Adrenal gland (tissue), 12 donors: ENCODE measurements around the gene PSMB11. TPM values are rescaled to one million over a fixed set of nuclear protein-coding genes. Genes with fewer than 3 reads are reported as not detected.
A peak's percentile ranks its signal among the peaks of the same experiment; 100 is the strongest.

ENCODE experiments used
- DNase-seq, 7 donors: peaks; one replicate each; pipeline ENCODE4 v3.0.0-alpha.2; 2019 to 2020
- H3K27ac ChIP-seq, 5 donors: fragments of 200-600 bp; sonication (generic) in 4 of 5; 1 replicate in 3 of 5; 2 replicates in 2 of 5; pipeline versions ENCODE4 v1.5.1 to v1.8.0; 2016 to 2020; ENCODE audit warnings: mild to moderate bottlenecking in 1 of 5
- H3K27me3 ChIP-seq: fragments of 200-600 bp; 2 replicates; pipeline ENCODE4 v1.8.0; 2021
- H3K36me3 ChIP-seq, 2 donors: fragments of 200-600 bp; replicated peaks in 1 of 2; 1 replicate in 1 of 2; 2 replicates in 1 of 2; pipeline versions ENCODE4 v1.5.1 to v1.8.0; 2018 to 2022
- H3K4me1 ChIP-seq, 2 donors: fragments of 200-600 bp; replicated peaks in 1 of 2; 1 replicate in 1 of 2; 2 replicates in 1 of 2; pipeline versions ENCODE4 v1.5.1 to v1.8.0; 2018 to 2021
- H3K4me3 ChIP-seq, 4 donors: fragments of 200-600 bp; sonication (generic) in 3 of 4; one replicate each; pipeline ENCODE4 v1.5.1; 2016 to 2018
- H3K9me3 ChIP-seq, 3 donors: fragments of 200-600 bp; sonication (generic) in 1 of 3; replicated peaks in 1 of 3; 1 replicate in 2 of 3; 2 replicates in 1 of 3; pipeline versions ENCODE4 v1.5.1 to v1.8.0; 2016 to 2021
- CTCF ChIP-seq, 6 experiments: fragments of 450-650 bp in 4 of 6; fragments of 200-600 bp in 2 of 6; sonication (generic) in 1 of 6; IDR thresholded peaks; 1 replicate in 5 of 6; 2 replicates in 1 of 6; pipeline versions ENCODE4 v1.5.1 to v1.8.0; 2016 to 2021; ENCODE audit warnings: antibody characterized with exemption in 6 of 6, mild to moderate bottlenecking in 2 of 6, moderate library complexity in 1 of 6
- POLR2A ChIP-seq, 2 donors: fragments of 450-650 bp; IDR thresholded peaks; one replicate each; pipeline ENCODE4 v1.6.1; 2017; ENCODE audit warnings: antibody characterized with exemption in 2 of 2, mild to moderate bottlenecking in 2 of 2, moderate library complexity in 1 of 2
- WGBS, 4 donors: extraction: QIAGEN DNeasy Blood & Tissue Kit in 2 of 4; methylation state at CpG; one replicate each; pipeline versions ENCODE4 v1.1.5 to v1.1.7; 2013 to 2017; 5-methylcytosine and 5-hydroxymethylcytosine counted together
- intact Hi-C, 2 donors: fragments of 100-400 bp; cut with DNase I; formaldehyde crosslinking; loops; one replicate each; pipeline versions ENCODE4 v1.14.1 to v1.15.0; 2022 to 2023
- polyA plus RNA-seq, 3 donors: library from polyadenylated mRNA; stranded (reverse); fragments of 200-250 nt in 2 of 3; fragments of 350-450 nt in 1 of 3; fragmentation: Illumina TruSeq in 1 of 3; extraction: RNeasy Lipid Tissue Mini Kit (QIAGEN cat#74804) in 1 of 3; gene quantifications; one replicate each; pipeline ENCODE4 v1.2.3, GENCODE V29; 2013 to 2014
- total RNA-seq, 9 donors: library from RNA; depleted of rRNA in 4 of 9; stranded (reverse); fragments of >200 nt in 4 of 9; fragments of 120-200 nt in 1 of 9; fragmentation: NEBNext Ultra II Directional in 1 of 9; extraction: Animal tissue kit (Norgen Biotek cat#: 25700) in 1 of 9; gene quantifications; one replicate each; pipeline versions ENCODE4 v1.1.0 to v1.2.4, GENCODE V29; 2013 to 2023
- donor health status: healthy with polysubstance abuse.
- donor health status: Bipolar disorder and iron deficiency.
- donor health status: DM: yes; HTN: yes; CAD: no.
- donor health status: DM: no; HTN: no; CAD: no.
- donor health status: DM: no; HTN: no; CAD: no.
- donor health status: DM: yes; HTN: yes; CAD: no.

Gene PSMB11
- total and polyA plus RNA-seq, 12 donors, result 0.17 TPM; not detected in 11

GRCh38 chr14:23070262-23071129 lies 28.5 kb downstream of the PSMB11 start:
- peaks cover 0 to 62% of the 10 kb centered on the region in 2 donors for H3K36me3 ChIP-seq
- no peaks in the 10 kb centered on the region for H3K27me3 ChIP-seq
- H3K4me1 ChIP-seq, result peaks cover 21 to 41% of the 10 kb centered on the region in 2 donors
- WGBS, 4 donors, result 8 to 9% (median 8%) methylated on average over 10 of the region's 10 CpGs
- TF ChIP-seq CTCF (IDR thresholded peaks at IDR 0.05) (no peak), POLR2A (IDR thresholded peaks at IDR 0.05) (no peak)
- no peaks in the 10 kb centered on the region for H3K9me3 ChIP-seq
- H3K27ac ChIP-seq, result peak overlapping the region in 4 of 5 donors; percentile 18 to 86 (median 70)
- DNase-seq, result peak in 2 of 7 donors; percentile 13 to 47
- intact Hi-C loops, result no loop called here
- H3K4me3 ChIP-seq, result peak overlapping the region in 2 of 4 donors; percentile 47 to 69

- DNase-seq, result peak; percentile 84 to 93 (median 91)
- no peaks in the 10 kb centered on the region for H3K9me3 ChIP-seq
- H3K27ac ChIP-seq, result peak overlapping the region; percentile 50 to 86 (median 74)
- peak overlapping the region in 3 of 4 donors; percentile 47 to 69 (median 66) for H3K4me3 ChIP-seq
- H3K36me3 ChIP-seq, result peaks cover 0 to 62% of the 10 kb centered on the region in 2 donors
- no peaks in the 10 kb centered on the region for H3K27me3 ChIP-seq
- intact Hi-C loops, result no loop called here
- H3K4me1 ChIP-seq, result peaks cover 21 to 39% of the 10 kb centered on the region in 2 donors
- WGBS, 4 donors, result 0 to 2% (median 1%) methylated on average over 13 to 14 of the region's 14 CpGs
- TF ChIP-seq POLR2A (IDR thresholded peaks at IDR 0.05), result peak; percentile 21 to 81
- TF ChIP-seq CTCF (IDR thresholded peaks at IDR 0.05), result no peak
These were observed 29.4 kb downstream of the PSMB11 start for GRCh38 chr14:23071244-23071920.

- no peak for TF ChIP-seq POLR2A (IDR thresholded peaks at IDR 0.05)
- no peak for TF ChIP-seq CTCF (IDR thresholded peaks at IDR 0.05)
- no peaks in the 10 kb centered on the region for H3K9me3 ChIP-seq
- H3K4me3 ChIP-seq, result no peak overlapping the region
- no peaks in the 10 kb centered on the region for H3K27me3 ChIP-seq
- H3K4me1 ChIP-seq, result peaks cover 21 to 39% of the 10 kb centered on the region in 2 donors
- peaks cover 0 to 62% of the 10 kb centered on the region in 2 donors for H3K36me3 ChIP-seq
- intact Hi-C loops, result no loop called here
- DNase-seq, result peak in 3 of 7 donors; percentile 26 to 54 (median 27)
- peak overlapping the region in 4 of 5 donors; percentile 65 to 86 (median 80) for H3K27ac ChIP-seq
- whole genome bisulfite sequencing, 4 donors, result 25 to 29% (median 26%) methylated on average over 5 of the region's 5 CpGs
These were observed 30.0 kb downstream of the PSMB11 start for GRCh38 chr14:23071921-23072539.

GRCh38 chr14:23074906-23075305 lies 32.9 kb downstream of the PSMB11 start:
- H3K4me1 ChIP-seq, result peaks cover 36 to 46% of the 10 kb centered on the region in 2 donors
- intact Hi-C loops, result no loop called here
- no peak overlapping the region for H3K4me3 ChIP-seq
- H3K27me3 ChIP-seq, result no peaks in the 10 kb centered on the region
- DNase-seq, result no peak
- H3K9me3 ChIP-seq, result no peaks in the 10 kb centered on the region
- 79 to 100% (median 92%) methylated on average over 1 of the region's 1 CpG for WGBS, 4 donors
- peaks cover 0 to 74% of the 10 kb centered on the region in 2 donors for H3K36me3 ChIP-seq
- peak overlapping the region in 1 of 5 donors; percentile 4 for H3K27ac ChIP-seq
- TF ChIP-seq CTCF (IDR thresholded peaks at IDR 0.05) (no peak), POLR2A (IDR thresholded peaks at IDR 0.05) (no peak)
